K562 (cell line): ENCODE measurements around the gene IFIT2. TPM values are rescaled to one million over a fixed set of nuclear protein-coding genes. Genes with fewer than 3 reads are reported as not detected.
"Not testable (repeated sequence)": the region's sequence is repeated elsewhere in the genome, so short reads cannot be mapped to it uniquely, and the experiment has no call there.

Experiments used
- ATAC-seq: fragments of 200-7000 bp; cut with Tn5 transposase; 3 replicates; pipeline ENCODE4 v1.9.1; 2020; ENCODE audit warnings: moderate library complexity
- BruUV-seq: library from RNA; stranded (reverse); fragments of 400-500 nt; replicated peaks from 2 replicates; lab custom pipeline; 2021; lab: Mats Ljungman, UMichigan
- CTCF ChIA-PET: fragments of 300-600 bp; formaldehyde crosslinking; extraction: SDS; loops from one replicate; lab custom pipeline; 2021; ENCODE audit warnings: low intra/inter-chr PET ratio; lab: Yijun Ruan, JAX
- POLR2A ChIA-PET: fragments of 300-600, 350-650 bp; sonication (Branson Sonifier 250); formaldehyde crosslinking; extraction: SDS; loops from one replicate; lab custom pipeline; 2021; ENCODE audit warnings: antibody characterized with exemption, inconsistent platforms; lab: Yijun Ruan, JAX
- DNase-seq, 4 experiments: peaks; one replicate each; pipeline versions ENCODE4 v3.0.0 to v3.0.0-alpha.2; 2011 to 2018; ENCODE audit warnings: low spot score in 3 of 4, mixed read lengths in 3 of 4; ENCODE audit errors: extremely low read depth in 1 of 4
- FAIRE-seq: peaks from 2 replicates; lab custom pipeline; 2011; peaks lifted over from hg19 to GRCh38; lab: Jason Lieb, UNC
- H2AFZ ChIP-seq: 2 replicates; pipeline ENCODE4 v1.6.0; 2011; ENCODE audit warnings: low read depth, low read length, control low read depth, inconsistent platforms
- H3K27ac ChIP-seq: fragments of 200-600 bp; 3 replicates; pipeline ENCODE4 v1.8.0; 2011; ENCODE audit warnings: low read depth, mild to moderate bottlenecking, control low read depth, inconsistent platforms, low read length, moderate library complexity, mixed read lengths; ENCODE audit errors: extremely low read depth
- H3K27me3 ChIP-seq, 2 experiments: fragments of 300-600 bp in 1 of 2; 2 replicates in 1 of 2; 3 replicates in 1 of 2; pipeline versions ENCODE4 v1.6.0 to v1.8.0; 2011; ENCODE audit warnings: inconsistent platforms in 2 of 2, low read length in 2 of 2, mild to moderate bottlenecking in 1 of 2, mixed read lengths in 1 of 2, moderate library complexity in 1 of 2; ENCODE audit not compliant: control insufficient read depth in 2 of 2, insufficient read depth in 2 of 2
- H3K36me3 ChIP-seq: fragments of 300-600 bp; 3 replicates; pipeline ENCODE4 v1.8.0; 2011; ENCODE audit warnings: mild to moderate bottlenecking, low read length, inconsistent platforms; ENCODE audit not compliant: control insufficient read depth, insufficient read depth
- H3K4me1 ChIP-seq, 2 experiments: fragments of 200-600 bp in 1 of 2; replicated peaks in 1 of 2; 2 replicates in 1 of 2; 3 replicates in 1 of 2; pipeline versions ENCODE4 v1.5.1 to v1.8.0; 2011; ENCODE audit warnings: inconsistent platforms in 2 of 2, low read length in 2 of 2, mild to moderate bottlenecking in 1 of 2, mixed read lengths in 1 of 2, moderate library complexity in 1 of 2; ENCODE audit not compliant: control insufficient read depth in 2 of 2, insufficient read depth in 2 of 2
- H3K4me2 ChIP-seq: 2 replicates; pipeline ENCODE4 v1.6.1; 2011; ENCODE audit warnings: low read length, control low read depth, inconsistent platforms, mixed read lengths; ENCODE audit not compliant: insufficient read depth
- H3K4me3 ChIP-seq: fragments of 200-600 bp; sonication (generic), shearing (Covaris generic); 2 replicates; pipeline ENCODE4 v1.5.1; 2016; ENCODE audit warnings: control low read depth, inconsistent platforms
- H3K79me2 ChIP-seq: fragments of 200-600 bp; 3 replicates; pipeline ENCODE4 v1.8.0; 2011; ENCODE audit warnings: low read length, inconsistent platforms; ENCODE audit not compliant: control insufficient read depth, insufficient read depth
- H3K9ac ChIP-seq, 2 experiments: 2 replicates each; pipeline versions ENCODE4 v1.6.0 to v1.6.1; 2011; ENCODE audit warnings: low read depth in 2 of 2, low read length in 2 of 2, control low read depth in 1 of 2, inconsistent platforms in 1 of 2, mild to moderate bottlenecking in 1 of 2, mixed read lengths in 1 of 2; ENCODE audit not compliant: insufficient read depth in 1 of 2
- H3K9me1 ChIP-seq: one replicate; pipeline ENCODE4 v1.6.0; 2011; ENCODE audit warnings: inconsistent platforms, mild to moderate bottlenecking, low read length, moderate library complexity; ENCODE audit not compliant: control insufficient read depth, insufficient read depth
- H3K9me3 ChIP-seq: replicated peaks from 2 replicates; pipeline ENCODE4 v1.5.1; 2011; ENCODE audit warnings: low read depth, low read length, inconsistent platforms; ENCODE audit not compliant: control insufficient read depth, insufficient read depth
- H4K20me1 ChIP-seq: replicated peaks from 2 replicates; pipeline ENCODE4 v1.6.1; 2011; ENCODE audit warnings: low read length, inconsistent platforms, mixed read lengths; ENCODE audit not compliant: control insufficient read depth, insufficient read depth
- FOSL1 ChIP-seq: fragments of 200-800 bp; sonication (Bioruptor generic); conservative IDR thresholded peaks from 2 replicates; pipeline ENCODE4 v1.6.1; 2016; ENCODE audit warnings: missing genetic modification characterization, missing compliant biosample characterization
- ZFP36 ChIP-seq: fragments of 150-350 bp; IDR thresholded peaks from 2 replicates; pipeline ENCODE4 v1.6.1; 2018; ENCODE audit warnings: low read length, low read depth; ENCODE audit not compliant: partially characterized antibody
- ZNF408 ChIP-seq: fragments of 250-450 bp; sonication (Bioruptor Pico); IDR thresholded peaks from 2 replicates; pipeline ENCODE4 v1.4.0; 2020; ENCODE audit warnings: low read depth, mild to moderate bottlenecking, moderate library complexity
- WGBS: fragments of 100-300 bp; shearing (Covaris generic); methylation state at CpG from one replicate; pipeline ENCODE4 v1.1.6; 2016; ENCODE audit warnings: low coverage, mixed read lengths; ENCODE audit not compliant: insufficient coverage; ENCODE audit errors: missing lambda C conversion rate; 5-methylcytosine and 5-hydroxymethylcytosine counted together
- in situ Hi-C: fragments of 300-500 bp; cut with MboI; formaldehyde crosslinking; loops from 4 replicates; pipeline ENCODE4 v1.15.0; 2018; ENCODE audit warnings: inconsistent platforms, mixed read lengths
- intact Hi-C: fragments of 100-400 bp; cut with micrococcal nuclease; formaldehyde crosslinking; loops from 2 replicates; pipeline ENCODE4 v1.14.2; 2022
- polyA plus RNA-seq, 8 experiments: library from polyadenylated mRNA; depleted of rRNA in 4 of 8; stranded (reverse) in 5 of 8; unstranded in 3 of 8; fragments of >200 nt; fragmentation: Nextera tagmentation in 2 of 8; fragmentation: Illumina TruSeq in 1 of 8; extraction: Ambion mirVana in 2 of 8; extraction: Trizol in 1 of 8; gene quantifications; 2 replicates each; pipeline versions ENCODE4 v1.2.1 to v1.2.3, GENCODE V29; 2011 to 2014; ENCODE audit warnings: inconsistent platforms in 1 of 8, missing spikeins in 1 of 8
- total RNA-seq, 7 experiments: library from RNA; depleted of rRNA in 6 of 7; stranded (reverse); fragments of >200 nt in 6 of 7; fragmentation: Illumina TruSeq in 2 of 7; extraction: Trizol in 2 of 7; gene quantifications; 2 replicates each; pipeline versions ENCODE4 v1.2.1 to v1.2.3, GENCODE V29; 2011 to 2021; ENCODE audit warnings: low replicate concordance in 1 of 7
- TF ChIP-seq, protein P1 (sequence below): fragments of 250-450 bp; sonication (Bioruptor Pico); IDR thresholded peaks from 2 replicates; pipeline ENCODE4 v1.5.0; 2021; ENCODE audit warnings: mild to moderate bottlenecking, borderline replicate concordance

Gene IFIT2
- total and polyA plus RNA-seq, 9 of the 15 experiments (the other 6 are each of a cell fraction or from before 2014, with no cell fraction given), result 0.03 to 0.25 (median 0.10) TPM; not detected in 1

DNA sequence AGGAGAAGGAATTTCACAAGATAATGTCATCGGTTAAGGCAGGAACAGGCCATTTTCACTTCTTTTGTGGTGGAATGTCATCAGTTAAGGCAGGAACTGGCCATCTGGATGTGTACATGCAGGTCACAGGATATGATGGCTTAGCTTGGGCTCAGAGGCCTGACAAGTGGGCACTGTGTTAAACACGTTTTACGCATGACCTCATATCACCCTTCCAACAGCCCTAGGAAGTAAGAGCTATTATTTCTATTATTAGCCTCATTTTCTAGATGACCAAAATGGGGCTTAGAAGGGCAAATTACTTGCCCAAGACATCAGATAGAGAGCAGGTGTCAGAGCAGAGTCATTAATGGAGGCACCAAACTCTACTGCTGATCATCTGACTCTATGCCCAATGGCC, 28.2 kb downstream of the IFIT2 start:
- BruUV-seq, intact Hi-C loops, H3K9ac ChIP-seq, in situ Hi-C loops, H4K20me1 ChIP-seq, H3K9me1 ChIP-seq, H2AFZ ChIP-seq, H3K27ac ChIP-seq, H3K4me2 ChIP-seq, DNase-seq, POLR2A ChIA-PET, ATAC-seq, H3K4me1 ChIP-seq, H3K36me3 ChIP-seq, H3K9me3 ChIP-seq, FAIRE-seq, H3K4me3 ChIP-seq, H3K27me3 ChIP-seq, CTCF ChIA-PET, H3K79me2 ChIP-seq: not testable (repeated sequence)
- WGBS, result 68% methylated on average over 2 of the region's 3 CpGs

DNA sequence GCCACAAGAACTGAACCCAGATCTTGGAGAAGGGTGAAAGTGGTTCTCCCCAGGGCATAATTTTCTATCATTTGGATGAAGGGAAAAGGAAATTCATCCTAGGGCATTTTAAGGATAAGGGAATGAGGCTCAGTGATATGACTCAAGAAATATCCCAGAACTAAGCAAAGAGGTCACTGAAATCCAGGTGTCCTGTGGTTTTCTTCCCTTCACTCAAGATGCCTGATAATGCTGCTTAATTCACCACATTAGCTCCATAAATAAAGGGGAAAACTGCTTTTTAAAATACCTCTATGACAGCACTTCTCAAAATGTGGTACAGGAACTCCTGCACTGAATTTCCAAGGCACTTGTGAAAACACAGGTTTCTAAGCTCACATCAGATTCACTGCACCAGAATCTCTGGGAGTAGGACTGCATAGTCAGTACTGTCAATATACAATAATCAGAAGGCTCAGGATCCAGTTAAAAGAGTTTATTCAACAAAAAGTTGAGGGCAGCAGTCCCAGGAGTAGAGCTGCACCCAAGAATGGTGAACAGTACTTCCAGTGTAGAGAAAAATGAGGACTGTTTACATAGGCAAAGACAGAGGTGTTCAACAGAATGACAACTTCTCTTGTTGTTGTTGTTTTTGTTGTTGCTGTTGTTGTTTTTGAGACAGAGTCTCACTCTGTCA, 28.8 kb downstream of the IFIT2 start:
- Histone ChIP-seq H3K36me3 (no peaks in the 10 kb centered on the region), H3K27me3 (no peaks in the 10 kb centered on the region), H3K9me1 (no peaks in the 10 kb centered on the region), H3K27ac (no peak overlapping the region), H3K79me2 (no peaks in the 10 kb centered on the region), H3K4me2 (no peak overlapping the region), H3K9ac (no peak overlapping the region), H2AFZ (no peak overlapping the region), H3K4me1 (peaks cover 0 to 8% of the 10 kb centered on the region in 2 experiments; a peak in 3 of 5 replicates), H3K9me3 (no peaks in the 10 kb centered on the region), H3K4me3 (no peak overlapping the region)
- FAIRE-seq, result no peak
- ATAC-seq, result no peak
- no peak for DNase-seq
- BruUV-seq, result no TSS peak
- intact Hi-C loops, result no loop called here
- ChIA-PET CTCF (no interaction called here), POLR2A (interaction anchor here (0.6 kb wide), 1 partner anchor 20 kb away, joined by 3 read pairs; no protein-coding TSS in a partner anchor)
- in situ Hi-C loops, result no loop called here
- TF ChIP-seq, protein P1, sequence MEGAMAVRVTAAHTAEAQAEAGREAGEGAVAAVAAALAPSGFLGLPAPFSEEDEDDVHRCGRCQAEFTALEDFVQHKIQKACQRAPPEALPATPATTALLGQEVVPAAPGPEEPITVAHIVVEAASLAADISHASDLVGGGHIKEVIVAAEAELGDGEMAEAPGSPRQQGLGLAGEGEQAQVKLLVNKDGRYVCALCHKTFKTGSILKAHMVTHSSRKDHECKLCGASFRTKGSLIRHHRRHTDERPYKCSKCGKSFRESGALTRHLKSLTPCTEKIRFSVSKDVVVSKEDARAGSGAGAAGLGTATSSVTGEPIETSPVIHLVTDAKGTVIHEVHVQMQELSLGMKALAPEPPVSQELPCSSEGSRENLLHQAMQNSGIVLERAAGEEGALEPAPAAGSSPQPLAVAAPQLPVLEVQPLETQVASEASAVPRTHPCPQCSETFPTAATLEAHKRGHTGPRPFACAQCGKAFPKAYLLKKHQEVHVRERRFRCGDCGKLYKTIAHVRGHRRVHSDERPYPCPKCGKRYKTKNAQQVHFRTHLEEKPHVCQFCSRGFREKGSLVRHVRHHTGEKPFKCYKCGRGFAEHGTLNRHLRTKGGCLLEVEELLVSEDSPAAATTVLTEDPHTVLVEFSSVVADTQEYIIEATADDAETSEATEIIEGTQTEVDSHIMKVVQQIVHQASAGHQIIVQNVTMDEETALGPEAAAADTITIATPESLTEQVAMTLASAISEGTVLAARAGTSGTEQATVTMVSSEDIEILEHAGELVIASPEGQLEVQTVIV (CRISPR knock-in tag), result no peak
- no peak for TF ChIP-seq ZFP36
- no peak for TF ChIP-seq FOSL1 (tag)
- no peak for TF ChIP-seq ZNF408
- TF ChIP-seq, all 486 proteins: peak for 0
- H4K20me1 ChIP-seq, result no peaks in the 10 kb centered on the region

DNA sequence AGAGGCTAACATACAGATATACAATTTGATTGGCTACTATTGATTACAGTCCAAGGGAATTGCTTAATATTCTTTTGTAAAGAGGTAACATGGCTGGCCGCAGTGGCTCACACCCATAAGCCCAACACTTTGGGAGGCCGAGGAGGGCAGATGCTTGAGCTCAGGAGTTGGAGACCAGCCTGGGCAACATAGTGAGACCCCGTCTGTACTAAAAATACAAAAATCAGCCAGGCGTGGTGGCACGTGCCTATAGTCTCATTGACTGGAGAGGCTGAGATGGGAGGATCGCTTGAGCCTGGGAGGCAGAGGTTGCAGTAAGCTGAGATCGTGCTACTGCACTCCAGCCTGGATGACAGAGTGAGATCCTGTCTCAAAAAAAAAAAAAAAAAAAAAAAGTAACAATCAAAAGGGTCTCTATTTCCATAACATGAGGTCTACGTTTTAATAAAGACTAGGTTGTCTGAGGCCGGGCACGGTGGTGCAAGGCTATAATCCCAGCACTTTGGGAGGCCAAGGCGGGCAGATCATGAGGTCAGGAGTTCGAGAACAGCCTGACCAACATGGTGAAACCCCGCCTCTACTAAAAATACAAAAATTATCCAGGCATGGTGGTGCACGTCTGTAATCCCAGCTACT, 29.8 kb downstream of the IFIT2 start:
- in situ Hi-C loops, ATAC-seq, CTCF ChIA-PET, H3K79me2 ChIP-seq, H4K20me1 ChIP-seq, H3K9me3 ChIP-seq, H3K27ac ChIP-seq, H3K4me1 ChIP-seq, H3K36me3 ChIP-seq, BruUV-seq, FAIRE-seq, H3K27me3 ChIP-seq, intact Hi-C loops, H2AFZ ChIP-seq, H3K4me3 ChIP-seq, H3K9me1 ChIP-seq, DNase-seq: not testable (repeated sequence)
- H3K9ac ChIP-seq, result peak overlapping the region in 1 of 2 experiments; percentile 38; a peak in 1 of 4 replicates
- peak overlapping the region; percentile 33; the same call in 1 of the 2 replicates for H3K4me2 ChIP-seq
- 65% methylated on average over 6 of the region's 14 CpGs for WGBS
- POLR2A ChIA-PET, result interaction anchor here (1.1 kb wide), 1 partner anchor 9 kb away, joined by 4 read pairs; no protein-coding TSS in a partner anchor
